HEK293 (cell line): ENCODE results near the gene EFHC1.

Experiments
- CTCF ChIP-seq: fragments of 450-650 bp; formaldehyde crosslinking; IDR thresholded peaks from 2 replicates; pipeline ENCODE4 v1.5.1; 2016; ENCODE audit warnings: missing biosample characterization, missing genetic modification characterization
- ZNF26 ChIP-seq: fragments of 450-650 bp; formaldehyde crosslinking; IDR thresholded peaks from 2 replicates; pipeline ENCODE4 v1.5.1; 2016; ENCODE audit warnings: missing biosample characterization, missing genetic modification characterization

DNA sequence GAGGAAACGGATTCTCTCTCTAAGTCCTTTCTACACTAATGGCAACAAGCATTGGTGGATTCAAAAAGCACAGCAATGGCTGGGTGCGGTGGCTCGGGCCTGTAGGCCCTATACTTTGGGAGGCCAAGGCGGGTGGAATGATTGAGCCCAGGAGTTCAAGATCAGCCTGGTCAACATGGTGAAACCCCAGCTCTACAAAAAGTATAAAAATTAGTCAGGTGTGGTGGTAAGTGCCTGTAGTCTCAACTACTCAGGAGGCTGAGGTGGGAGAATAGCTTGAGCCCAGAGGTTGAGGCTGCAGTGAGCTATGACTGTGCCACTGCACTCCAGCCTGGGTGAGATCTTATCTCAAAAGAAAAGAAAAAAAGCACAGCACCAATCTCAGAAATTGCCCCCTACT, 38.9 kb upstream of the EFHC1 start:
- TF ChIP-seq CTCF (tag by site-specific recombination) (no peak), ZNF26 (tag by site-specific recombination) (no peak)
